SK-N-SH (cell line): Measurements from ENCODE around the gene FBN1.

Source experiments
- EP300 ChIP-seq, 2 experiments: IDR thresholded peaks; 2 replicates each; pipeline versions ENCODE4 v1.4.0 to v1.6.1; 2012; ENCODE audit warnings: borderline replicate concordance in 1 of 2, low read depth in 1 of 2, low read length in 1 of 2
- PBX3 ChIP-seq: IDR thresholded peaks from 2 replicates; pipeline ENCODE4; 2012
- POLR2AphosphoS5 ChIP-seq: IDR thresholded peaks from 2 replicates; pipeline ENCODE4 v1.6.1; 2012; ENCODE audit warnings: low read depth, low read length
- RAD21 ChIP-seq: IDR thresholded peaks from 2 replicates; pipeline ENCODE4 v1.6.1; 2012; ENCODE audit warnings: mild to moderate bottlenecking, low read length
- TF ChIP-seq, protein P1 (sequence below): fragments of 200-600 bp; sonication (generic); IDR thresholded peaks from 2 replicates; pipeline ENCODE4 v1.6.1; 2017; ENCODE audit warnings: antibody characterized with exemption, mild to moderate bottlenecking, moderate library complexity

DNA sequence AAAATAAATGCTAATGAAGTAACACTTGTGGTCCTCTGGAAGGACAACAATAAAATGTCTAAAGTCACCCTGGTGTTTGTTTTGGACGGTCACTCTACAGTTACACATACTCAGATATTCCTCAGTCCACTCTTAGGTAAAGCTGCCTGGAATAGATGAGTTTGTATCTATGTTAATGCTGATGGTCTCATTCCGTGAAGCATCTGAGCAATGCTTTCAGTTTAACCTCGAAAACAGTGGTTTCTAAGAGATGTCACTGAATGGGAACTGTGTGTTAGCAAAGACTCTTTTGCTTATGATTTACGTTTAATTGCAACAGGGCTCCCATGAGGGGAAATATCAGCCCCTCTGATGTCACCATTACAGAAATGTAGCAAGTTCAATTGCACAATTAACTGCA lies 49.1 kb downstream of the FBN1 start:
- TF ChIP-seq, protein P1, sequence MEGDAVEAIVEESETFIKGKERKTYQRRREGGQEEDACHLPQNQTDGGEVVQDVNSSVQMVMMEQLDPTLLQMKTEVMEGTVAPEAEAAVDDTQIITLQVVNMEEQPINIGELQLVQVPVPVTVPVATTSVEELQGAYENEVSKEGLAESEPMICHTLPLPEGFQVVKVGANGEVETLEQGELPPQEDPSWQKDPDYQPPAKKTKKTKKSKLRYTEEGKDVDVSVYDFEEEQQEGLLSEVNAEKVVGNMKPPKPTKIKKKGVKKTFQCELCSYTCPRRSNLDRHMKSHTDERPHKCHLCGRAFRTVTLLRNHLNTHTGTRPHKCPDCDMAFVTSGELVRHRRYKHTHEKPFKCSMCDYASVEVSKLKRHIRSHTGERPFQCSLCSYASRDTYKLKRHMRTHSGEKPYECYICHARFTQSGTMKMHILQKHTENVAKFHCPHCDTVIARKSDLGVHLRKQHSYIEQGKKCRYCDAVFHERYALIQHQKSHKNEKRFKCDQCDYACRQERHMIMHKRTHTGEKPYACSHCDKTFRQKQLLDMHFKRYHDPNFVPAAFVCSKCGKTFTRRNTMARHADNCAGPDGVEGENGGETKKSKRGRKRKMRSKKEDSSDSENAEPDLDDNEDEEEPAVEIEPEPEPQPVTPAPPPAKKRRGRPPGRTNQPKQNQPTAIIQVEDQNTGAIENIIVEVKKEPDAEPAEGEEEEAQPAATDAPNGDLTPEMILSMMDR, result no peak
- TF ChIP-seq PBX3 (no peak), EP300 (IDR thresholded peaks at IDR 0.05; ENCODE audit: borderline replicate concordance in 1 of 2, low read depth in 1 of 2, low read length in 1 of 2) (no peak), RAD21 (no peak), POLR2AphosphoS5 (no peak)
